UCSD-AML1 (cell line): ENCODE measurements around the gene UBXN2A.
"Not testable (repeated sequence)": the region's sequence is repeated elsewhere in the genome, so short reads cannot be mapped to it uniquely, and the experiment has no call there.

ENCODE experiments used
- DNase-seq: peaks from one replicate; lab custom pipeline; 2025; ENCODE audit not compliant: unreplicated experiment; lab: John Stamatoyannopoulos, UW

The UBXN2A gene

DNA sequence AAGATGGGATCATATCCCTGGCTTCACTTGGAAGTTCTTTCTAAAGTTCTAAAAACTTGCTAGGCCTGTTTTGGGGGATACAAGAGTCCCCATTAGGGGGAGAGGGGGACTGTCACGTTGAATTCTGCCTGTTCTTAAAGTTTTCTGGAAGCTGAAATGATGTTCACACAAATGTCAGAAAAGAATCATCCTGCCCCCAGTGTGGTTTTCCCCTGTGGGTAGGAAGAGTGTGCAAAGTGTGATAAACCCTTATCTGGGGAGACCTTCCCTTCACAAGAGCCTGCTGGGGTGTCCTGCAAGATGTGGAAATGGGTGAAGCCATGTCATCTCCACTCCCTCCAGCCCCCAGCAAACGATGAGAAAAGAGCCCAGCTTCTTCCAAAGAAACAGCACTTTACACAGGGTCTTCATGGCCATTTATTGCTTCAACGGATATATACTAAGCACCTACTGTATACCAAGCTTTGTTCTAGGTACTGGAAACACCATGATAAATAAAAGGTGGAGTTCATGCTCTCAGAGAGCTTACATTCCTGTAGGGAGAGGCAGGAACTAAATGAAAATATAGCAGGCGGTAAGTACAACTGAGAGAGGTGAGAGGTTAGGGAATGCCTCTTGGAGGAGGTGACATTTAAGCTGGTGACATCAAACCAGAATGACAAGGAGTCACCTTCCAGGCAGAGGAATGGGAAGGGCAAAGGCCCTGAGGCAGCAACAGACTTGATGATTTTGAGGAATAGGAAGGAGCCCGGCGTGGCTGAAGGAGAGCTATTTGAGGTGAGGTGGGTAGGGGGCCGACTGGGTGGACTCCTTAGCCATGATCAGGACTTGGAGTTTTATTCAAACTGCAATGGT lies 71.2 kb downstream of the UBXN2A start:
- peak; percentile 45 for DNase-seq

DNA sequence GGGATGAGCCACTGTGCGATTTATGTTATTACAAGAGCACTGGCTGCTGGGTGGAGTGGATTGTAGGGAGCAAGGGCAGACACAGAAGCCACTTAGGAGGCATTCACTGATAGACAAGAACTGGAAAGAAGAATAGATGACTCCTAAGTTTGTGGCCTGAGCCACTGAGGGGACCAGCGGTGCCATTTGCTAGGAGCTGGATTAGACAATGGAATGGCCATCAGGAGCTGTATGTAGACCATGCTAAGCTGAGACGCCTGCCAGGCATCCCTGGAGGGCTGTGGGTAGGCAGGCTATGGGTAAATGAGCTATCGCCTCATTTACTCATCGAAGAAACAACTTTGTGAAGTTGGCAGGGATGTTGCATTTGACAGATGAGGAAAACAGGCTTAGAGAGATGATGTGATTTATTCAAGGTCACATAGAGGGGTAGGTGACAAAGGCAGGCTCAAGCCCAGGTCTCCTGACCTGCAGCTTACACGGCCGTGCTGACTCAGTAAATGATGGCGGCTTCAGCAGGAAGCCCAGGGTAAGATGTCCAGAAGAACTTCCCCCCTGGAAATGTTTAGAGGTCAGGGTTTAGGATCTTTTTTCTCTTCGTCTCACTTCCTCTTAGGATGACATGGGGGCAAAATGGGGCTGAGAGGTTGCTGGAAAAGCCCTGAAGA lies 72.4 kb downstream of the UBXN2A start:
- DNase-seq = no peak

DNA sequence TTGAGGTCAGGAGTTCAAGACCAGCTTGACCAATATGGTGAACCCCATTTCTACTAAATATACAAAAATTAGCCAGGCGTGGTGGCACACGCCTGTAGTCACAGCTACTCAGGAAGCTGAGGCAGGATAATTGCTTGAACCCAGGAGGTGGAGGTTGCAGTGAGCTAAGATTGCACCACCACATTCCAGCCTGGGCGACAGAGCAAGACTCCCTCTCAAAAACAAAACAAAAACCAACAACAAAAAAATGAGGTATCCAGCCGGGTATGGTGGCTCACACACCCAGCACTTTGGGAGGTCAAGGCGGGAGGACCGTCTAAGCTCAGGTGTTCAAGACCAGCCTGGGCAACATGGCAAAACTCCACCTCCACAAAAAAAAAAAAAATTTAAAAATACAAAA lies 74.6 kb downstream of the UBXN2A start:
- not testable (repeated sequence) for DNase-seq

DNA sequence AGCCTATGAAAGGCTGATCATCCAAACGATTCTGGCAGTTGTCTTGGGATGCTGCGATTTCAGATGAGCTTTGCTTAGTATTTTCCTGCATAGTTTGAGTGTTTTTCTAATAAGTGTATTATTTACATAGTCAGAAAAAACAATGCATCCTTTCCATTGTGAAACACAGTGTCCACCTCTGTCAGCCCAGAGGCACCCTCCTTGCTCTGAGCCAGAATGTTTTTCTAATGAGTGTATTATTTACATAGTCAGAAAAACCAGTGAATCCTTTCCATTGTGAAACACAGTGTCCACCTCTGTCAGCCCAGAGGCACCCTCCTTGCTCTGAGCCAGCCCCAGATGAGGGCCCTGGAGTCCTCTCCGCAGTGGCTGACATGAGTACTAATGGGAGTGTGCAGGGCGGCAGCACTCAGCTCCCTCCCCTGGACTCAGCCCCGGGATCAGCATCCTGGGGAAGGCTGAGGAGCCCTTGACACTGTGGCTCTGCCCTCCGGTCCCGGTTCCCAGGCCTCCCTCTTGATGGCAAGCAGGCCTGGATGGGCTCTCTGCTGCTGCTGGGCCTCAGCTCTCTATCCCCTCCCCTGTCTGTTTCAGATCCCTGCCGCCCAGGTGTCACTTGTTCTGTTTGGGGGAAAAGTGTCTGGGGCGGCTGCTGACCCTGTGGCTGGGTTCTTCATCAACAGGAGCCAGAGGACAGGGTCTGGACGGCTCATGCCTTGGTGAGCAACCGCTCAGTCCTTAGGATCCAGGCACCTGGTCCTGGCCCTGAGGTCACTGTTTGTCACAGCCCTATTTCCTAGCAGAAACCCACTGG lies 75.5 kb downstream of the UBXN2A start:
- no peak for DNase-seq

DNA sequence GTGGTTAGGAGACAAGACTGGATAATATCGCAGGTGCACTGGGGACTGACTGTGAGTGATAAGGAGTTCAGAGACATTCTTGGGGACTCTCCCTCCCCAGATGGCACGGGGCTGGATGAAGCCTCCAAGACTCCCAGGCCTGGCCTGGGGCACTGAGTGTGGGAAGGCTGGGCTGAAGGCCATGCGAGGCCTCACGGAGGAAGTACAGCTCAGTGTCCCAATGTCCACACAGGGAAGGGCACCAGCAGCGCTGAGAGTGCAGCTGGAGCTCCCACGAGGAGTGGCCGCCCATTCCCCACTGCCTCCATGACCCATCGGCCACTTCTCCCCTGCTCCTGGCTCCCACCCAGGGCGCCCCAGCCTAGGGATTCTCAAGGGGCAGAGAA lies 76.1 kb downstream of the UBXN2A start:
- DNase-seq = no peak

DNA sequence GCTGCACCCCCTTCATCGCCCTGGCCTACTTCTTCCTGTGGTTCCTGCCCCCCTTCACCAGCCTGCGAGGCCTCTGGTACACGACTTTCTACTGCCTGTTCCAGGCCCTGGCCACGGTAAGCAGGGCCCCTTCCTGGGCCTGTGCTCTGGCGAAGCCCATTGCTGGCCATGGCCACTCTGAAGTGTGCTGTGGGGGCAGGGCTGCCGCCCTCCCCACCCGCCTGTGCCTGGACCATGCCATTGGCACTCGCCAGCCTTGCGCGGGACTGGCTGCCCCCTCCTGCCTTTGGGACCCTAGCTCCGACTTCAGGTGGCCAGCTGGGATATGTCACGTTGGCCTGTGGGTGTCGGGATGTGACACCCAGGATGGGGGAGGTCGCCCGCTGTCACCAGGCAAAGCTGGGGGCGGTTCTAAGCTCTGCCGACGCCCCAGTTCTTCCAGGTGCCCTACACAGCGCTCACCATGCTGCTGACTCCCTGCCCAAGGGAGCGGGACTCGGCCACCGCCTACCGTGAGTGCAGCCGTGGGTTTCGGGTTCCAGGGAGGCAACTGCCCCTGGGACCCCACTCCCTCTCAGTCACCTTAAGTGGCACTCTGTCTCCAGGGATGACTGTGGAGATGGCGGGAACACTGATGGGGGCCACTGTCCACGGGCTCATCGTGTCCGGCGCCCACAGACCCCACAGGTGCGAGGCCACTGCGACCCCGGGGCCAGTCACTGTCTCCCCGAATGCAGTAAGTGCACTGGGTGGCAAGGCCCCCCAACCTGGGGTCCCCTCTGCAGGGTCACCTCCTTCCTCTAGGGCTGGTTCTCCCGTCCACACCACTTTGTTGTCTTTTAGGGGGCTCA lies 76.8 kb downstream of the UBXN2A start:
- no peak for DNase-seq

DNA sequence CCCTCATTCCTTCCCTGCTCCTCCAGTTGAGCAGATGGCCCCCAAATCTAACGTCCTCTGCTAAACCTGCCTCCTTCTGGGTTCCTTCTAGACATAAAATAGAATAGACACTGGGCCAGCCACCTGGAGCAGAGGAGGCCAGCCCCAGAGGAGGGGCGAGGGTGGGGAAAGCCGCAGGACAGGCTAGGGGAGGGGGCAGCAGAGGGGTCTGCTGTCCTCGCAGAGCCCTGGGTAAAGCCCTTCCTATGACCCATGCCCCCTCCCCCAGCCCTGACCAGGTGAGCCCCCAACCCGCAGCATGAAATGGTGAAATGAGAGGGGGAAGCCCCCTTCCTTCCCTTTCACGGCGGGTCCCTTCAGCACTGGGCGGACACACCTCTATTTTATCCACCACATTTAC lies 77.4 kb downstream of the UBXN2A start:
- no peak for DNase-seq

DNA sequence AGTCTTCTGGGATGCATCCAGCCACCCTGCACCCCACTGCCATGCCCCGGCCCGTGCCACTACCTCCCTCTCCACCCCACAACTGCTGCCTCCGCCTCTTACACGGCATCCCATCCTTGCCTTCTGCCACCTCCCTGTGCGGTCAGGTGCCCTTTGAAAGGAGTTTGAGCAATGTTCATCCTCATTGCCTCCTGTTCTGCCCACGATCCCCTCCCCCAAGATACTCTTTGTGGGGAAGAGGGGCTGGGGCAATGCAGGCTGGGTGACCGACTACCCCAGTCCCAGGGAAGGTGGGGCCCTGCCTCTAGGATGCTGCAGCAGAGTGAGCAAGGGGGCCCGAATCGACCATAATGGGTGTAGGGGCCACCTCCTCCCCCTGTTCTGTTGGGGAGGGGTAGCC lies 78.0 kb downstream of the UBXN2A start:
- no peak for DNase-seq

DNA sequence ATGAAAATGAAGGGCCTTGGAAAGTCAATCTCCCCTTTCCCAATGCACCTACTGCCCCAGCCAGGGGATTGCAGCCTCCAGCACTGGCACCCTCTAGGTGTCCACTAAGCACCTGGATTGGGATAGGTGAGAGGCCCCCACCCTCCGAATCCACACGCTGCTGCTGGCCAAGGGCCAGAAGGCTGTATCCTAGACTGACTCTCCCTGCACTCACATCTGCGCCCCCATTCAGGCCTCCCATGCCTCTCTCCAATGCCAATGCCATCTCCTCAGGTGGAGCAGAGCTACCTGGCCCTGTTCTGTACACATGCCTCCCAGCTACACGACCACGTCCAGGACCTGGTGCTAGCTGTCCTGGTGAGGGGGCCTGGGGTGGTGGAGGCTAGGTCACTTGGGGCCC lies 79.5 kb downstream of the UBXN2A start:
- DNase-seq = no peak

DNA sequence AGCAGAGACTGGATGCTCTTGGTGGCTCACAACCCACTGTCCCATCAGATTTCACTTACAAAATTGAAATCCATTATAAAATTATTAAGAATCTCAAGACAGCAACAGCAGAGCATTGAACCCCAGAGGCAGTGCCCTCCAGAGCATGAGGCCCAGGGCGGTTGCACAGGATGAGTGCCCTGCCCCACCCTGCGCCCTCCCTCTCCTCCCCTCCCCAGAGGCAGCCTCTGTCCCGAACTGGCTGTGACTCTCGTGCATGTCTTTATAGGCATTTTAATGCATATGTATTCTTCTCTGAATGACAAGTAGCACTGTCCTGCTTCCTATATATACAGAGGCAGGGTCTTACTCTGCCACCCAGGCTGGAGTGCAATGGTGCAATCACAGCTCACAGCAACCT lies 80.0 kb downstream of the UBXN2A start:
- no peak for DNase-seq

DNA sequence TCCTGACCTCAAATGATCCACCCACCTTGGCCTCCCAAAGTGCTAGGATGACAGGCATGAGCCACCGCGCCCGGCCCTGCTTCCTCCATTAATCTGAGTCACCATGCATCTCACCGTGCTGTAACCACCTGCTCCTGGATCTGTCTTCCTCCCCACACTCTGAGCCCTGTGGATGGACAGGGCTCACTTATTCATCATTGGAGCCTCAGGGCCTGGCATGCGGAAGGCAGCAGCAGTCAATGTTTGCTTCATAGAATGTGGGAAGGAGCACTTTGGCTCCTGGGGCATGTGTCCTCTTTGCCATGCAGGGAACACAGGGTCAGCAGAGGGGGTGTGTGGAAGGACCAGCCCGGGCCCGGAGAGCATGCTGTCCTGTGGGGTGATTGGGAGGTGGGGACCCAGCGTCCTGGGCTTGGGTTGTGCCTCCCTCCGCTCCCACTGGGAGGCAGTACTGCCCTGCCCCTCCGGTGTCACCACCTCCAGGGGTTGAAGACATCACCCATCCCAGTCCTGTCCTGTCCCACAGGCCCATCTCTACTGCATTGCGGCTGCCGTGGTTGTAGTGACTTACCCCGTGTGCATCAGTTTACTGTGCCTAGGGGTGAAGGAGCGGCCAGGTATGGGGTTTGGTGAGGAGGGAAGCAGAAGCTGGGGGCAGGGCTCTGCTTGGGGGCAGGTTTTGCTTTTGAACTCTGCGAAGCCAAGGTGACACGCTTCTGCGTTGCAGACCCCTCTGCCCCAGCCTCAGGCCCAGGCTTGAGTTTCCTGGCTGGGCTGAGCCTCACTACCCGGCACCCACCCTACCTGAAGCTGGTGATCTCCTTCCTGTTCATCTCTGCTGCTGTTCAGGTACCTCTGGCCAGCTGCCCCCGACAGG lies 81.1 kb downstream of the UBXN2A start:
- peak; percentile 53 for DNase-seq

DNA sequence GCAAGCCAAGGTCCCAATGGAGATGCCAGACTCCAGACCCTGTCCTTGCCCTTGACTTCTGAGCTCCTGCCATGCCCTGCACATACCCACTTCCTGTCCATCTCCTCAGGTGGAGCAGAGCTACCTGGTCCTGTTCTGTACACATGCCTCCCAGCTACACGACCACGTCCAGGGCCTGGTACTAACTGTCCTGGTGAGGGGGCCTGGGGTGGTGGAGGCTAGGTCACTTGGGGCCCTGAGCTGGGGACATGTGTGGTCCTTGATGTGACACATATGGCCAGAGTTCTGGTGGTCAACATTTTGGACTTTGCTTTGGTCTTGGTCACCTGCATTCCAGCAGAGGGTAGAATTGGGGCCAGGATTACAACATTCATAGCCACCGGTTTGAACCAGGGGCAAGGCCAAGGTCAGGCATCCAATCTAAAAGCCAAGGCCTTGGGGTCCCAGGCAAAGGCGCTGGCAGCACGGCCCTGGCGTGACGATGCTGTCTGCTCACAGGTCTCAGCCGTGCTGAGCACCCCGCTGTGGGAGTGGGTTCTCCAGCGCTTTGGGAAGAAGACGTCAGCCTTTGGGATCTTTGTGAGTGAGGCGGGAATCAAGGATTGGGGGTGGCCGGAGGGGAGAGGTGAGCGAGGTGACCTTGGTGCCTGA lies 82.2 kb downstream of the UBXN2A start:
- DNase-seq = no peak

DNA sequence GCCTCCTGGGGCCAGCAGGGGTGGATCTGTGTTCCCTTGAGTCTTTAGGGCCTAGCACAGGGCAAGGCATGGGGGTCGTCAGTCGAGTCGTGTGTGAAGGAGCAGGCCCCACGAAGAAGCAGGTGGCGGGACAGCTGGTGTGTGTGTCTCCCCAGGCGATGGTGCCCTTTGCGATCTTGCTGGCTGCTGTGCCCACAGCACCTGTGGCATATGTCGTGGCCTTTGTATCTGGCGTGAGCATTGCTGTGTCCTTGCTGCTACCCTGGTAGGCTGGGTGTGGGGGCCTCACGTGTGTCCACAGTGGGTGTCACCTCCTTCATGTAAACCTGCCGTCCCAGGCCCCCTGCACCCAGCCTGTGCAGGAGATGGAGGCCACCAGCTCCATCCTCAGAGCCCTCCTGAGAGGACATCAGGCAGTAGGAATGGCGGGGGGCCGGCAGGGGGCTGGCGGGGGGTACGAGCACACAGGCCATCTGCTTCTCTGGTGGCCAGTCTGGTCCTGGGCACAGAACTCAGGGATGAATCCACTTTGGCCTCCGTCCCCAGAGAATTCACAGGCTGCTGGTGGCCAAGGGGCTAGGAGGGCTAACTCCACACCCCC lies 82.8 kb downstream of the UBXN2A start:
- DNase-seq = no peak

DNA sequence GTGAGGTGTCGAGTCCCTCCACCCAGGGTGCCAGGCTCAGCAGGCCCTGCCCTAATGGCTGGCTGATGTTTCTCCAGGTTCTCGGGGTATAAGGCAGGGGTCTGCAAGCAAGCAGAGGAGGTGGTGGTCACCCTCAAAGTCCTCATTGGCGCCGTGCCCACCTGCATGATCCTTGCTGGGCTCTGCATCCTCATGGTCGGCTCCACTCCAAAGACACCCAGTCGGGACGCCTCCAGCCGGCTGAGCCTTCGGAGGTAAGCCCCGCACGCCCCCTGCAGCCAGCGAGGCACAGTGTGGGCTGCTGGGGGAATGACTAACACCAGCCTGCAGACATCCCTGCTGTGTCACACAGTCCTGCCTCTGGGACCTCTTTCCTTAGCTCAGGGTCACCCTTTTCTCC lies 83.8 kb downstream of the UBXN2A start:
- DNase-seq = no peak

DNA sequence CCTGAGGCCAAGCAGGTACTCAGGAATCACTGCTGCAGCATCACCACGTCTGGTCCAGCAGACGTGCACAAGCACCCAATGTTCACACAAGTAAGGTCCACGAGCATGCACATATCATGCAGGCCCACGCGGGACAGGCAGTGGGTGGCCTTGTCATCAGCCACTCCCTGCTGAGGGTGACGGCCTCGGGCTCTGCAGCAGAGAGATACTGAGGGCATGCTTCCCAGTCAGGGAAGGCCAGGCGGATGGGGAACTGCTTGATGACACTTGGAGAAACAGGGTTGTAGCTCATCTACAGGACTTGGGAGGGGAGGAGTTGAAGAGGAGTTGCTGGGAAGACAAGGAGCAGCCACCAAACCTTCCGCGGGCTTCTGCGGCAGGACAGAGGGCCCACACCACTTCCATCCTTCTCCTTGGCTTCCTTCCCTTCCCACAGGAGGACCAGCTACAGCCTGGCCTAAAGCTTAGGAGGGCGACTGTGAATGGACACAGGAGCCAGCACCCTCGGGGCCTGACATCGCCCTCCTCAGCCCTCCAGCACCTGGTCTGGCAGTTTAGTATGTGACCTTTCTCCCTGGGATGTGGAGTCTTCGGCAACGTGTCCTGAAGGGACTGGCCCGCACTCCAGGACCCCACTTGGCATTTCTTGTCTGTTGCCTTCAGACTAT lies 84.9 kb downstream of the UBXN2A start:
- DNase-seq = no peak

DNA sequence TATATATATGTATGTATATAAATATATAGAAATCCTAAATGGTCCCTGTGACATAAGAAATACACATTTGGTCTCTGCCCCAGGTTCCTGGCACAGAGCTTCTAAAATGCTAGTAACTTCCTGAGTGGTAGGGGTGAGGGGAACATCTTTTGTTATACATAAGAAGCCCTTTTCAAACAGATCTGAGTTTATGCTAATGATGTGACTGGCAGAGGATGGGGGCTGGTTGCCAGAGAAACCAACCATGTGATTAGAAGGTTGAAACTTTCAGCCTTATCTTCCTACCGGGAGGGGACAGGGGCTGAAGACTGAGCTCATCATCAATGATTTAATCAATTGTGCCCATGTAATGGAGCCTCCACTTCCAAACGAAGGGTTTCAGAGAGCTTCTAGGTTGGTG lies 86.0 kb downstream of the UBXN2A start:
- DNase-seq = no peak

DNA sequence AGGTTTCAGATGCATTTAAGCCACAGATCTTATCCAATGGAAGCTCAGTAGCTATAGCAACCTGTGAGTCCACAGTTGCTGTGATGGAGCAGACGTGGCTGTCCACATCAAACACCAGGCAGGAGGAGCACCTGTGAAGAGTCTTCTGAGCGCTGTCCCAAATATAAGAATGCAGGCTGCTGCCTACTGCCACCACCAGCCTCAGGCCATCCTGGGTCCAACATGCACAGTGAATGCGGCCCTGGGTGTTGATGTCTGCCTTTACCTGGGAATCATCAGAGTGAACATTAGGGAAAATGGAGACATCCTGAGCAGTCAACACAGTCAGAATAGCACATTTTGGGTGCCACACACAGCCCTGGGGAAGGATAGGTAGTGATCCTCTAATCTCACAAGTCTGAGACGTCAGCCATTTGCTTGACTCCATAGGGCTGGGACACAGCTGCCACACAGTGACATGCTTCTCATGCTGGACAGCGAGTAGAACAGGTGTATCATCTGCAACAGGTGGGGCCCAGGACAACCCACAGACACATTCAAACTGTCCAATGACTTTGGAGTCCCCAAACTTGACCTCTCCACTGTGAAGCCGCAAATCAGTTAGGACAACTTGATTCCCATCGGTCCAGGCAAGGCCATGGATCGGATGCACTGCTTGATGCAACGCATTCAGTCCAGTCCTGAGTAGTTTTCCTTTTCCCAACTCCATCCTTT lies 98.7 kb downstream of the UBXN2A start:
- DNase-seq = no peak

DNA sequence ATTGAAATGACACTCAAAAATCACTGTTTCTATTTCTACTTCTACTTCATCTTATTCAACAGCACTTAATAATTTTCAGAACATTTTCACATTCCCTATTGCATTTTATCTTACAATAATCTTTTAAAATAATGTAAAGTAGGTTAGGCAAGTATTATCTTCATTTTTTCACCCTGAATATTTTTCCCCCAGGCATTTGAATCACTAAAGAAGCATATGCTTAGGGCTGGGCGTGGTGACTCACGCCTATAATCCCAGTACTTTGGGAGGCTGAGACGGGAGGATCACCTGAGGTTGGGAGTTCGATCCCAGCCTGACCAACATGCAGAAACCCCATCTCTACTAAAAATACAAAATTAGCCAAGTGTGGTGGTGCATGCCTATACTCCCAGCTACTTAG lies 100.2 kb downstream of the UBXN2A start:
- no peak for DNase-seq
